Transverse colon (tissue), 4 donors: ENCODE results near the gene CD37. TPM values are rescaled to one million over a fixed set of nuclear protein-coding genes. Genes with fewer than 3 reads are reported as not detected.

Experiments
- DNase-seq: peaks from one replicate; pipeline ENCODE4 v3.0.0-alpha.2; 2019
- H3K27ac ChIP-seq, 4 donors: fragments of 200-600 bp; sonication (generic); 2 replicates each; pipeline ENCODE4 v1.5.1; 2016 to 2018; ENCODE audit warnings: inconsistent platforms in 4 of 4
- H3K27me3 ChIP-seq: fragments of 200-600 bp; sonication (generic); 2 replicates; pipeline ENCODE4 v1.5.1; 2017; ENCODE audit warnings: inconsistent platforms
- H3K36me3 ChIP-seq, 4 donors: fragments of 200-600 bp; sonication (generic); 2 replicates each; pipeline ENCODE4 v1.5.1; 2017 to 2019; ENCODE audit warnings: inconsistent platforms in 4 of 4
- H3K4me1 ChIP-seq, 4 donors: fragments of 200-600 bp; sonication (generic); 2 replicates each; pipeline ENCODE4 v1.5.1; 2017 to 2020; ENCODE audit warnings: inconsistent platforms in 4 of 4
- H3K4me3 ChIP-seq, 4 donors: fragments of 200-600 bp; sonication (generic); 1 replicate in 1 of 4; 2 replicates in 3 of 4; pipeline versions ENCODE4 v1.5.1 to v1.6.1; 2017 to 2019; ENCODE audit warnings: inconsistent platforms in 4 of 4
- H3K9me3 ChIP-seq, 2 donors: fragments of 200-600 bp; sonication (generic); 2 replicates each; pipeline ENCODE4 v1.5.1; 2017 to 2019; ENCODE audit warnings: inconsistent platforms in 2 of 2
- CTCF ChIP-seq, 5 experiments: fragments of 200-600 bp in 3 of 5; fragments of 450-650 bp in 2 of 5; sonication (generic) in 3 of 5; IDR thresholded peaks; 1 replicate in 2 of 5; 2 replicates in 3 of 5; pipeline ENCODE4 v1.5.1; 2016 to 2017; ENCODE audit warnings: antibody characterized with exemption in 5 of 5, inconsistent platforms in 3 of 5, mild to moderate bottlenecking in 2 of 5, moderate library complexity in 1 of 5
- EP300 ChIP-seq: sonication (generic); formaldehyde crosslinking; IDR thresholded peaks from one replicate; pipeline ENCODE4 v1.6.1; 2017; ENCODE audit warnings: antibody characterized with exemption, low read depth
- POLR2A ChIP-seq: fragments of 450-650 bp; IDR thresholded peaks from one replicate; pipeline ENCODE4 v1.6.1; 2016; ENCODE audit warnings: antibody characterized with exemption, mild to moderate bottlenecking, moderate library complexity
- POLR2AphosphoS5 ChIP-seq, 3 donors: sonication (generic); formaldehyde crosslinking; IDR thresholded peaks; one replicate each; pipeline ENCODE4 v1.6.1; 2016; ENCODE audit warnings: antibody characterized with exemption in 3 of 3
- WGBS, 2 donors: methylation state at CpG; one replicate each; pipeline ENCODE4 v1.1.5; 2018; ENCODE audit warnings: low coverage in 1 of 2; 5-methylcytosine and 5-hydroxymethylcytosine counted together
- in situ Hi-C, 4 donors: fragments of 200-750 bp; cut with MboI; loops; one replicate each; pipeline versions ENCODE4 v1.15.0 to v1.15.1; 2017; ENCODE audit warnings: low sequenced_read_pairs in 3 of 4, low pct_ligation_motif_present in 1 of 4, low pct_unique_long_range_greater_than_20kb in 1 of 4
- intact Hi-C: fragments of 100-400 bp; cut with DNase I; formaldehyde crosslinking; loops from one replicate; pipeline ENCODE4 v1.15.1; 2023; ENCODE audit warnings: low total_unique reads
- total RNA-seq, 4 donors: library from RNA; depleted of rRNA; stranded (reverse); fragments of >200 nt; gene quantifications; one replicate each; pipeline ENCODE4 v1.1.0, GENCODE V29; 2016

CD37 gene
- total RNA-seq, 4 donors from 2014 or later = 8.5 to 24.0 (median 13.3) TPM

- intact Hi-C loops = no loop called here
- Histone ChIP-seq H3K4me1 (peaks cover 4 to 32% (median 22%) of the 10 kb centered on the region in 4 donors), H3K4me3 (peak overlapping the region in 2 of 4 donors; percentile 61 to 78), H3K9me3 (peaks cover 7 to 9% of the 10 kb centered on the region in 2 donors), H3K27me3 (no peaks in the 10 kb centered on the region), H3K36me3 (no peaks in the 10 kb centered on the region), H3K27ac (peak overlapping the region; percentile 69 to 88 (median 82))
- no peak for DNase-seq
- TF ChIP-seq EP300 (no peak), POLR2AphosphoS5 (IDR thresholded peaks at IDR 0.05) (no peak), CTCF (IDR thresholded peaks at IDR 0.05) (no peak), POLR2A (no peak)
- in situ Hi-C loops = no loop called here
- WGBS, 2 donors = 55 to 76% methylated on average over 2 to 27 of the region's 27 CpGs
Observed at GRCh38 chr19:49364083-49364737, 29.0 kb downstream of the CD37 start.

DNA sequence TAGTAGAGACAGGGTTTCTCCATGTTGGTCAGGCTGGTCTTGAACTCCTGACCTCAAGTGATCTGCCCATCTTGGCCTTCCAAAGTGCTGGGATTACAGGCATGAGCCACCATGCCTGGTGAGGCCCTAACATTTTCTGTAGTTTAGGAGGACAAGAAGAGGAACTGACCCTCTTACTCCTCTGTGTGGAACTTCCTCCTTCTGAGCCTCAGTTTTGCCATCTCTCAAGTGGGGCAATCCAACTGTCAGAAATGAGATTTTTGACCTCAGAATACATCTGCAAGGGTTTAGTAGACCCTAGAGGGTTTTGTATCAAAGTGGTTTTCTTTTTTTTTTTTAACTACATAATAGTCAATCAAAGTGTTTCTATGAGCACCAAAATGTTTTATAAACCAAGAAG lies 30.9 kb downstream of the CD37 start:
- Histone ChIP-seq H3K27ac (no peak overlapping the region), H3K36me3 (no peaks in the 10 kb centered on the region), H3K4me1 (peaks cover 4 to 32% (median 18%) of the 10 kb centered on the region in 4 donors), H3K9me3 (peaks cover 10 to 11% of the 10 kb centered on the region in 2 donors), H3K27me3 (no peaks in the 10 kb centered on the region), H3K4me3 (no peak overlapping the region)
- TF ChIP-seq EP300 (no peak), CTCF (IDR thresholded peaks at IDR 0.05) (no peak), POLR2AphosphoS5 (IDR thresholded peaks at IDR 0.05) (no peak), POLR2A (no peak)
- DNase-seq = no peak
- in situ Hi-C loops = no loop called here
- intact Hi-C loops = loop anchor here (2.0 kb wide), 1 partner anchor 77 kb away; no protein-coding TSS in a partner anchor

DNA sequence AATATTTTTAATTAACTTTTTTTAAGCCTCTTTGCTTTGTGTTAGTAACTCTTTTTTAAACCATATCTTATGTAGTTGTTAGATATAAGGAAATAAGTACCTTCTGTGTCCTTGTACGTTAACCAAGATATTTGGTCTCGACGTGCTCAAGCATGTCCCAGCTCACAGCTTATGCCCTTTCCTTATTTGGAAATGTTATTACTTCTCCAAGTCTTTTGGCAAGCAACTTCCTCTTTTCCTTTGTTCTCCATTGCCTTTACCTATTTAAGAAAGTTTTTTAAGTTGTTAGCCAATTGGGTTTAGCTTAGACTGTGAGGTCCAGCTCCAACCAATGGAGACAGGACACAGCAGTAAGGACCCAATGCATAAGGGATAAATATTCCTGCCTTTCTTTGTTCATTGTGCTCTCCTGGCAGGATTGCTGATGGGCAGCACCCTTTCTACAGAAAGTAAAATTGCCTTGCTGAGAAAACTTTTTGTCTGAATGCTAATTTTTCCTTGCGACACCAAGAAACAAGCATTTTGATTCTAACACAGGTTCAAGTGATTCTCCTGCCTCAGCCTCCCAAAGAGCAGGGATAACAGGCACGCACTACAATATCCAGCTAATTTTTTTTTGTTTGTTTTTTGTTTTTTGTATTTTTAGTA lies 33.6 kb downstream of the CD37 start:
- no peak overlapping the region for H3K4me3 ChIP-seq

More for the DNA sequence above, 33.6 kb downstream of the CD37 start:
- H3K27me3 ChIP-seq = no peaks in the 10 kb centered on the region
- no peak for TF ChIP-seq CTCF (IDR thresholded peaks at IDR 0.05)
- no peak for TF ChIP-seq POLR2AphosphoS5 (IDR thresholded peaks at IDR 0.05)
- no peak for TF ChIP-seq EP300
- no peak for TF ChIP-seq POLR2A
- peaks cover 0 to 5% (median 2%) of the 10 kb centered on the region in 4 donors for H3K4me1 ChIP-seq
- peaks cover 10 to 11% of the 10 kb centered on the region in 2 donors for H3K9me3 ChIP-seq
- 90 to 92% methylated on average over 2 to 5 of the region's 5 CpGs for WGBS, 2 donors
- H3K36me3 ChIP-seq = no peaks in the 10 kb centered on the region
- in situ Hi-C loops = no loop called here
- intact Hi-C loops = no loop called here
- H3K27ac ChIP-seq = no peak overlapping the region
- no peak for DNase-seq
